Bronchial epithelial cell (primary cell): ENCODE results near the gene SYT11. TPM values are rescaled to one million over a fixed set of nuclear protein-coding genes. Genes with fewer than 3 reads are reported as not detected.

Experiments used
- DNase-seq: peaks from one replicate; pipeline ENCODE4 v3.0.0-alpha.2; 2010; ENCODE audit warnings: low read depth
- FAIRE-seq: peaks from 2 replicates; lab custom pipeline; 2011; peaks lifted over from hg19 to GRCh38; lab: Jason Lieb, UNC
- H3K27me3 ChIP-seq: 2 replicates; pipeline ENCODE4 v1.5.1; 2011; ENCODE audit warnings: low read length; ENCODE audit not compliant: control insufficient read depth, insufficient read depth
- H3K36me3 ChIP-seq: 2 replicates; pipeline ENCODE4 v1.5.1; 2011; ENCODE audit warnings: low read length; ENCODE audit not compliant: control insufficient read depth, insufficient read depth
- H3K4me3 ChIP-seq: 2 replicates; pipeline ENCODE4 v1.5.1; 2011; ENCODE audit warnings: mild to moderate bottlenecking, low read depth, low read length, control low read depth
- CTCF ChIP-seq: IDR thresholded peaks from 2 replicates; pipeline ENCODE4 v1.5.1; 2011; ENCODE audit warnings: mild to moderate bottlenecking, moderate library complexity, low read length, control low read depth, inconsistent platforms; ENCODE audit not compliant: insufficient read depth, severe bottlenecking
- total RNA-seq: library from RNA; depleted of rRNA; stranded (reverse); fragments of >200 nt; gene quantifications from 2 replicates; pipeline ENCODE4 v1.2.1, GENCODE V29; 2014

The SYT11 gene
- 0.26 and 0.77 TPM in 2 replicates for total RNA-seq

GRCh38 chr1:155859234-155859829 lies at the start of gene SYT11:
Gene SYT11 (plus strand): TSS chr1:155859567. CDS start chr1:155859762, 195 bp downstream.
- Histone ChIP-seq H3K27me3 (no peaks in the 10 kb centered on the region), H3K4me3 (peak within 1 kb of the TSS; percentile 38), H3K36me3 (peaks cover 2% of the 10 kb centered on the region)
- TF ChIP-seq CTCF: no peak
- FAIRE-seq (no peak), DNase-seq (peak; percentile 91)

- Histone ChIP-seq H3K4me3 (no peak overlapping the region), H3K36me3 (peaks cover 3% of the 10 kb centered on the region), H3K27me3 (no peaks in the 10 kb centered on the region)
- FAIRE-seq (no peak), DNase-seq (no peak)
- no peak for TF ChIP-seq CTCF
Observed at GRCh38 chr1:155812878-155813277, 46.5 kb upstream of the SYT11 start.

- H3K4me3 ChIP-seq: no peak overlapping the region
- peaks cover 3% of the 10 kb centered on the region for H3K36me3 ChIP-seq
- no peak for TF ChIP-seq CTCF
- H3K27me3 ChIP-seq: no peaks in the 10 kb centered on the region
- FAIRE-seq (no peak), DNase-seq (no peak)
Observed at GRCh38 chr1:155813672-155814071, 45.7 kb upstream of the SYT11 start.

- H3K36me3 ChIP-seq: peaks cover 2% of the 10 kb centered on the region
- no peak for DNase-seq
- H3K4me3 ChIP-seq: no peak overlapping the region
- no peak for TF ChIP-seq CTCF
- no peaks in the 10 kb centered on the region for H3K27me3 ChIP-seq
- no peak for FAIRE-seq
Observed at GRCh38 chr1:155816351-155816750, 43.0 kb upstream of the SYT11 start.

GRCh38 chr1:155827450-155827849 lies 31.9 kb upstream of the SYT11 start:
- no peak for FAIRE-seq

More at GRCh38 chr1:155827450-155827849, 31.9 kb upstream of the SYT11 start:
- H3K4me3 ChIP-seq: no peak overlapping the region
- H3K27me3 ChIP-seq: no peaks in the 10 kb centered on the region
- H3K36me3 ChIP-seq: peaks cover 2% of the 10 kb centered on the region
- TF ChIP-seq CTCF: no peak
- no peak for DNase-seq
